CD4-positive, alpha-beta T cell (primary cell): ENCODE data around the gene SDK1. TPM values are rescaled to one million over a fixed set of nuclear protein-coding genes. Genes with fewer than 3 reads are reported as not detected.

Experiments
- ATAC-seq: fragments of 200-7000 bp; cut with Tn5 transposase; one replicate; pipeline ENCODE4 v1.10.0; 2022; ENCODE audit warnings: mild to moderate bottlenecking; ENCODE audit not compliant: poor library complexity
- CTCF ChIA-PET: fragments of 350-600 bp; sonication (Branson Sonifier 250); formaldehyde crosslinking; loops from one replicate; lab custom pipeline; 2021; ENCODE audit warnings: antibody characterized with exemption, inconsistent platforms; lab: Charles Lee
- POLR2A ChIA-PET: fragments of 350-600 bp; sonication (Branson Sonifier 250); formaldehyde crosslinking; loops from one replicate; lab custom pipeline; 2021; ENCODE audit warnings: antibody characterized with exemption, inconsistent platforms; lab: Charles Lee
- DNase-seq, 14 experiments: peaks; one replicate each; pipeline ENCODE4 v3.0.0-alpha.2; 2013 to 2020; ENCODE audit warnings: mixed read lengths in 2 of 14
- H3K27ac ChIP-seq, 2 donors: one replicate each; pipeline versions ENCODE4 v1.5.1 to v1.7.0; 2013; ENCODE audit warnings: low read length in 2 of 2, low read depth in 1 of 2, mild to moderate bottlenecking in 1 of 2
- H3K27me3 ChIP-seq, 2 experiments: 1 replicate in 1 of 2; 2 replicates in 1 of 2; pipeline versions ENCODE4 v1.6.1 to v1.7.0; 2013; ENCODE audit warnings: low read length in 2 of 2, control low read depth in 1 of 2, mild to moderate bottlenecking in 1 of 2, moderate library complexity in 1 of 2; ENCODE audit not compliant: insufficient read depth in 2 of 2, control insufficient read depth in 1 of 2
- H3K36me3 ChIP-seq: one replicate; pipeline ENCODE4 v1.6.1; 2013; ENCODE audit warnings: low read length, control low read depth; ENCODE audit not compliant: insufficient read depth
- H3K4me1 ChIP-seq: one replicate; pipeline ENCODE4 v1.6.1; 2013; ENCODE audit warnings: low read length, control low read depth; ENCODE audit not compliant: insufficient read depth
- H3K4me3 ChIP-seq: one replicate; pipeline ENCODE4 v1.5.1; 2013; ENCODE audit warnings: mild to moderate bottlenecking, low read length, moderate library complexity
- H3K9me3 ChIP-seq, 2 experiments: 1 replicate in 1 of 2; 2 replicates in 1 of 2; pipeline versions ENCODE4 v1.6.1 to v1.7.0; 2013; ENCODE audit warnings: low read length in 2 of 2, mild to moderate bottlenecking in 2 of 2, control low read depth in 1 of 2, moderate library complexity in 1 of 2; ENCODE audit not compliant: control insufficient read depth in 1 of 2, insufficient read depth in 1 of 2
- H3K27ac Mint-ChIP-seq: one replicate; pipeline ENCODE4 v1.8.0; 2020; ENCODE audit warnings: mixed read lengths
- H3K27me3 Mint-ChIP-seq: one replicate; pipeline ENCODE4 v1.8.0; 2021; ENCODE audit warnings: mixed read lengths
- H3K36me3 Mint-ChIP-seq: one replicate; pipeline ENCODE4 v1.8.0; 2021; ENCODE audit warnings: low read depth, mixed read lengths
- H3K4me1 Mint-ChIP-seq: one replicate; pipeline ENCODE4 v1.8.0; 2021; ENCODE audit warnings: low read depth, mixed read lengths
- H3K4me3 Mint-ChIP-seq: one replicate; pipeline ENCODE4 v1.8.0; 2020; ENCODE audit warnings: mild to moderate bottlenecking, mixed read lengths
- H3K9me3 Mint-ChIP-seq: one replicate; pipeline ENCODE4 v1.8.0; 2020; ENCODE audit warnings: mixed read lengths
- intact Hi-C, 2 experiments: fragments of 100-400 bp; cut with DNase I in 1 of 2; cut with micrococcal nuclease in 1 of 2; formaldehyde crosslinking; loops; one replicate each; pipeline versions ENCODE4 v1.15.1 to v1.9.0; 2023 to 2025; cut with DNase I, micrococcal nuclease
- total RNA-seq, 174 experiments: library from RNA in 2 of 174; stranded (reverse) in 2 of 174; gene quantifications; one replicate each; pipeline ENCODE4 v1.2.3 and lab custom pipeline; 2021 to 2026
- TF ChIP-seq, protein P1 (sequence below): fragments of 200-600 bp; IDR thresholded peaks from one replicate; pipeline ENCODE4 v1.8.0; 2022; ENCODE audit warnings: antibody characterized with exemption, mild to moderate bottlenecking

SDK1 gene
- total RNA-seq, 2 experiments from 2014 or later, result 1.1 to 1.3 TPM

DNA sequence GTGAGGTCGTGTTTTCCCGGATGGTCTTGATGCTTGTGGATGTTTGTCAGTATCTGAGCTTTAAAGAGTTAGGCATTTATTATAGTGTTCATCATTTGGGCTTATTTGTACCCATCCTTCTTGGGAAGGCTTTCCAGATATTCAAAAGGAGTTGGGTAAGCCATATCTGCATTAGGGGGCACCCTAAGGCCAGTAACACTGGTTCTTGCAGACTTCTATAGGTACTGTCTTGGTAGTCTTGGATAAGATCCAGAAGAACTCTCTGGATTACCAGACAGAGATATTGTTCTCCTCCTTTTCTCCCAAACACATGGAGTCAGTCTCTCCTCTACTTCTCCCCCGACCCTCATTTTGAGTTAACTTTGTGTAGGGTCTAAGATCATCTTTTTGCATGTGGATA lies 92.8 kb downstream of the SDK1 start:
- ATAC-seq (no peak), DNase-seq (no peak)
- Histone ChIP-seq H3K4me3 (no peak overlapping the region), H3K36me3 (no peaks in the 10 kb centered on the region), H3K27me3 (no peaks in the 10 kb centered on the region), H3K9me3 (peaks cover 0 to 11% of the 10 kb centered on the region in 2 experiments), H3K4me1 (no peaks in the 10 kb centered on the region), H3K27ac (no peak overlapping the region)
- ChIA-PET CTCF (interaction anchor here (0.6 kb wide), 1 partner anchor 150 kb away, joined by 3 read pairs; no protein-coding TSS in a partner anchor), POLR2A (no interaction called here)
- peaks cover 15% of the 10 kb centered on the region for H3K9me3 Mint-ChIP-seq
- no peak overlapping the region for H3K27ac Mint-ChIP-seq
- H3K4me3 Mint-ChIP-seq, result no peak overlapping the region
- no peaks in the 10 kb centered on the region for H3K4me1 Mint-ChIP-seq
- intact Hi-C loops, result no loop called here
- no peaks in the 10 kb centered on the region for H3K27me3 Mint-ChIP-seq
- TF ChIP-seq, protein P1, sequence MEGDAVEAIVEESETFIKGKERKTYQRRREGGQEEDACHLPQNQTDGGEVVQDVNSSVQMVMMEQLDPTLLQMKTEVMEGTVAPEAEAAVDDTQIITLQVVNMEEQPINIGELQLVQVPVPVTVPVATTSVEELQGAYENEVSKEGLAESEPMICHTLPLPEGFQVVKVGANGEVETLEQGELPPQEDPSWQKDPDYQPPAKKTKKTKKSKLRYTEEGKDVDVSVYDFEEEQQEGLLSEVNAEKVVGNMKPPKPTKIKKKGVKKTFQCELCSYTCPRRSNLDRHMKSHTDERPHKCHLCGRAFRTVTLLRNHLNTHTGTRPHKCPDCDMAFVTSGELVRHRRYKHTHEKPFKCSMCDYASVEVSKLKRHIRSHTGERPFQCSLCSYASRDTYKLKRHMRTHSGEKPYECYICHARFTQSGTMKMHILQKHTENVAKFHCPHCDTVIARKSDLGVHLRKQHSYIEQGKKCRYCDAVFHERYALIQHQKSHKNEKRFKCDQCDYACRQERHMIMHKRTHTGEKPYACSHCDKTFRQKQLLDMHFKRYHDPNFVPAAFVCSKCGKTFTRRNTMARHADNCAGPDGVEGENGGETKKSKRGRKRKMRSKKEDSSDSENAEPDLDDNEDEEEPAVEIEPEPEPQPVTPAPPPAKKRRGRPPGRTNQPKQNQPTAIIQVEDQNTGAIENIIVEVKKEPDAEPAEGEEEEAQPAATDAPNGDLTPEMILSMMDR, result no peak
- H3K36me3 Mint-ChIP-seq, result peaks cover 7% of the 10 kb centered on the region

DNA sequence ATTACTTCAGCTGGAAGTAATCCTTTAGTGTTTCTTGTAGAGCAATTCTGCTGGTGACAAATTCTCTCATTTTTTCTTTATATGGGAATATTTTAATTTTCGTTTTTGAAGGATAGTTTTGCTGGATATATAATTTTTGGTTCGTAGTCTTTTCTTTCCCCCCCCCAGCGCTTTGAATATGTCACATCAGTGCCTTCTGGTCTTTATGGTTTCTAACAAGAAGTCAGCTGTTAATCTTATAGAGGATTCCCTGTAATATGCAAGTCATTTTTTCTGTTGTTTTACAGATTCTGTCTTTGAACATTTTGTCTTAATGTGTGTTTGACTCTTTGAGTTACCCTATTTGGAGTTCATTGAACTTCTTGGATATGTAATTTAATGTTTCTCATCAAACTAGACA lies 96.3 kb downstream of the SDK1 start:
- ATAC-seq (no peak), DNase-seq (no peak)
- H3K36me3 Mint-ChIP-seq, result peaks cover 7% of the 10 kb centered on the region
- H3K4me1 ChIP-seq, result no peaks in the 10 kb centered on the region
- intact Hi-C loops, result no loop called here
- no peak overlapping the region for H3K27ac ChIP-seq
- H3K27me3 Mint-ChIP-seq, result no peaks in the 10 kb centered on the region
- H3K27ac Mint-ChIP-seq, result no peak overlapping the region
- no peaks in the 10 kb centered on the region for H3K4me1 Mint-ChIP-seq
- TF ChIP-seq, protein P1, result no peak
- POLR2A ChIA-PET, result no interaction called here
- peaks cover 0 to 5% of the 10 kb centered on the region in 2 experiments for H3K27me3 ChIP-seq
- H3K4me3 ChIP-seq, result no peak overlapping the region
- H3K4me3 Mint-ChIP-seq, result no peak overlapping the region
- peaks cover 15% of the 10 kb centered on the region for H3K9me3 Mint-ChIP-seq
- CTCF ChIA-PET, result no interaction called here
- no peaks in the 10 kb centered on the region for H3K36me3 ChIP-seq
- H3K9me3 ChIP-seq, result peaks cover 0 to 11% of the 10 kb centered on the region in 2 experiments

DNA sequence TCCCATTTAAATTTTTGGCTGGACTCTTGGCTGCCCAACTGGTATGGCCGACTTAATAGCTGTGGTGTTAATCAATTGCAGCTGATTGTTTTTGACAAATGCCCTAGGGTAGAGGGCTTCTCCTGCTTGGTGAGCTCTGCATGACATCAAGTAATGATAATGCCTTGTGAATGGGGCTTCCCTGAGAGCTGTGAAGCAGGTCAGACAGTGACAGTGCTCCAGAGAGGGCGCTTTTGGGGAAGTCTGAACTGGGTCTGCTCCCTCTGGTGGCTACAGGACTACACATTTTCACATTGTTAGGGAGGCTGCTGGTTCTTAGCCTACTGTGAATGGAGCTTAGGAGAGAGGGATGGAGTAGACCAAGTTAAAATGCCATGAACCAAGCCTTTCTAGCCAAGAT lies 98.8 kb downstream of the SDK1 start:
- TF ChIP-seq, protein P1, result no peak
- no peak overlapping the region for H3K4me3 ChIP-seq
- Mint-ChIP-seq H3K9me3 (peaks cover 11% of the 10 kb centered on the region), H3K4me3 (no peak overlapping the region), H3K36me3 (peaks cover 7% of the 10 kb centered on the region), H3K27ac (no peak overlapping the region), H3K27me3 (no peaks in the 10 kb centered on the region), H3K4me1 (no peaks in the 10 kb centered on the region)
- ChIA-PET POLR2A (no interaction called here), CTCF (no interaction called here)
- peaks cover 0 to 5% of the 10 kb centered on the region in 2 experiments for H3K27me3 ChIP-seq
- no peaks in the 10 kb centered on the region for H3K4me1 ChIP-seq
- intact Hi-C loops, result no loop called here
- DNase-seq, result peak in 2 of 14 experiments; percentile 20 to 21
- no peaks in the 10 kb centered on the region for H3K36me3 ChIP-seq
- no peak overlapping the region for H3K27ac ChIP-seq
- no peak for ATAC-seq
- H3K9me3 ChIP-seq, result peaks cover 0 to 11% of the 10 kb centered on the region in 2 experiments
